Astrocyte (in vitro differentiated cells and primary cell): ENCODE data around the gene DFFB.

ENCODE experiments used
- CTCF ChIP-seq: IDR thresholded peaks from 2 replicates; pipeline ENCODE4 v1.5.1; 2011; ENCODE audit warnings: low read depth, mild to moderate bottlenecking, inconsistent platforms, low read length, moderate library complexity; ENCODE audit not compliant: insufficient read depth
- EZH2 ChIP-seq: IDR thresholded peaks from 2 replicates; pipeline ENCODE4 v1.6.1; 2012; ENCODE audit warnings: mild to moderate bottlenecking, low read length, inconsistent platforms; ENCODE audit not compliant: insufficient read depth

GRCh38 chr1:3922851-3923250 lies 65.6 kb downstream of the DFFB start:
- TF ChIP-seq CTCF (no peak), EZH2 (no peak)
